Stimulated activated CD4-positive, alpha-beta T cell treated with anti-CD3 and anti-CD28 coated beads, Interleukin-12 subunit alpha, Interleukin-12 subunit beta, amount 100 ng/mL, for 48 hours (primary cell): Measurements from ENCODE around the gene KBTBD3.
"Not testable (repeated sequence)": the region's sequence is repeated elsewhere in the genome, so short reads cannot be mapped to it uniquely, and the experiment has no call there.

Experiments
- DNase-seq, 3 donors: peaks; one replicate each; pipeline ENCODE4 v3.0.0-alpha.2; 2020; ENCODE audit warnings: low read depth in 2 of 3, low spot score in 1 of 3

KBTBD3 gene

GRCh38 chr11:106012744-106013143 is 64.4 kb downstream of the KBTBD3 start:
- no peak for DNase-seq

GRCh38 chr11:106011481-106011880 is 65.7 kb downstream of the KBTBD3 start:
- no peak for DNase-seq

GRCh38 chr11:106003094-106003493 is 74.1 kb downstream of the KBTBD3 start:
- DNase-seq: not testable (repeated sequence)

- no peak for DNase-seq
These were observed 75.7 kb downstream of the KBTBD3 start for GRCh38 chr11:106001304-106002012.
